H1 (cell line): ENCODE measurements around the gene GBA2. TPM values are rescaled to one million over a fixed set of nuclear protein-coding genes. Genes with fewer than 3 reads are reported as not detected.

ENCODE experiments used
- ASH2L ChIP-seq: fragments of 200-600, 300-600 bp; sonication (generic); IDR thresholded peaks from one replicate; pipeline ENCODE4 v1.7.1; 2017; ENCODE audit warnings: low read length
- BACH1 ChIP-seq: IDR thresholded peaks from 2 replicates; pipeline ENCODE4 v1.6.1; 2012; ENCODE audit warnings: low read length, improper control_type of control experiment
- CHD2 ChIP-seq: IDR thresholded peaks from 2 replicates; pipeline ENCODE4 v1.6.1; 2012; ENCODE audit warnings: low read length, improper control_type of control experiment
- CTCF ChIP-seq, 3 experiments: IDR thresholded peaks; 1 replicate in 2 of 3; 2 replicates in 1 of 3; pipeline versions ENCODE4 v1.5.1 to v1.6.1; 2011; ENCODE audit warnings: low read length in 3 of 3, mild to moderate bottlenecking in 3 of 3, inconsistent platforms in 2 of 3, low read depth in 1 of 3, moderate library complexity in 1 of 3; ENCODE audit not compliant: insufficient read depth in 1 of 3; ENCODE audit errors: control extremely low read depth in 1 of 3
- JUND ChIP-seq: IDR thresholded peaks from 2 replicates; pipeline ENCODE4 v1.6.1; 2011; ENCODE audit warnings: mild to moderate bottlenecking, improper control_type of control experiment, low read length
- MAFK ChIP-seq: IDR thresholded peaks from 2 replicates; pipeline ENCODE4 v1.6.1; 2012; ENCODE audit warnings: low read depth, mild to moderate bottlenecking, improper control_type of control experiment, low read length
- TEAD4 ChIP-seq: IDR thresholded peaks from 2 replicates; pipeline ENCODE4 v1.6.1; 2012; ENCODE audit warnings: low read depth, low read length, inconsistent platforms, mixed read lengths
- polyA plus RNA-seq, 7 experiments: library from polyadenylated mRNA; depleted of rRNA in 3 of 7; stranded (reverse) in 5 of 7; unstranded in 2 of 7; fragments of >200 nt in 5 of 7; fragments of 200-250 nt in 2 of 7; gene quantifications; 1 replicate in 5 of 7; 2 replicates in 1 of 7; 4 replicates in 1 of 7; pipeline versions ENCODE4 v1.2.1 to v1.2.3, GENCODE V29; 2011 to 2013; ENCODE audit warnings: missing spikeins in 2 of 7, mixed read lengths in 2 of 7
- total RNA-seq: library from RNA; stranded (reverse); fragmentation: NEBNext Ultra II Directional; extraction: Animal tissue kit (Norgen Biotek cat#: 25700); gene quantifications from 2 replicates; pipeline ENCODE4 v1.2.1, GENCODE V29; 2021

Gene GBA2
- total and polyA plus RNA-seq, 2 of the 8 experiments (the other 6 are each of a cell fraction or from before 2014, with no cell fraction given) = 64.2 to 71.9 TPM

- TF ChIP-seq CTCF (IDR thresholded peaks at IDR 0.05; ENCODE audit: control extremely low read depth in 1 of 3, insufficient read depth in 1 of 3, low read depth in 1 of 3, low read length in 3 of 3) (no peak), BACH1 (no peak), MAFK (no peak), ASH2L (no peak), TEAD4 (no peak), JUND (no peak), CHD2 (no peak)
Measured at GRCh38 chr9:35771534-35771933, 22.5 kb upstream of the GBA2 start (continued).
